ENCODE measurements around the gene ACAN. TPM values are rescaled to one million over a fixed set of nuclear protein-coding genes. Genes with fewer than 3 reads are reported as not detected.

The ACAN gene
- 0.14 to 0.21 TPM (median 0.20 TPM) in 5 replicates for total RNA-seq (2022; extraction: Qiagen RNA extraction; ENCODE audit: low read depth)

DNA sequence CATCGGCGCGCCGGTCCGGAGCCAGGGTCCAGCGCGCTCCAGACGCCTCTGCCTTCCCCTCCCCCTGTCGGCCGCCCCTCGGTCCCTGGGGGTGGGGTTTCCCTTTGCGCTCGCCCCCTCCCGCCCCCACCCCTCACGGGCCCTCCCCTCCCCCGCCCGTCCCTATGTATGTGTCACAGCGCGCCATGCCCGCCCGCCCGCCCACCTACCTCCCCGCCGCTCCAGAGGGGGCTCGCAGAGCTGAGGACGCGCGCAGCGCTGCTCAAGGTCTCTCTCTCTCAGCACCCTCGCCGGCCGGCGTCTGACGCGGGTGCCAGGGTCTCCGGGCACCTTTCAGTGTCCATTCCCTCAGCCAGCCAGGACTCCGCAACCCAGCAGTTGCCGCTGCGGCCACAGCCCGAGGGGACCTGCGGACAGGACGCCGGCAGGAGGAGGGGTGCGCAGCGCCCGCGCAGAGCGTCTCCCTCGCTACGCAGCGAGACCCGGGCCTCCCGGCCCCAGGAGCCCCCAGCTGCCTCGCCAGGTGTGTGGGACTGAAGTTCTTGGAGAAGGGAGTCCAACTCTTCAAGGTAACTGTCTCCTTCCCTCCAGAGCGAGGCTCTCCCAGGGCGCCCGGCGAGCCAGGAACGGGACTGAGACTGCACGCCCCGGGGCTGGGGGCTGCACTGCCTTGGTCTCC, at the start of gene ACAN:
TSS of gene ACAN (plus strand) at position 196 of the 679 bp plus-strand sequence. CDS start 32,771 bp downstream, outside the sequence.

DNA sequence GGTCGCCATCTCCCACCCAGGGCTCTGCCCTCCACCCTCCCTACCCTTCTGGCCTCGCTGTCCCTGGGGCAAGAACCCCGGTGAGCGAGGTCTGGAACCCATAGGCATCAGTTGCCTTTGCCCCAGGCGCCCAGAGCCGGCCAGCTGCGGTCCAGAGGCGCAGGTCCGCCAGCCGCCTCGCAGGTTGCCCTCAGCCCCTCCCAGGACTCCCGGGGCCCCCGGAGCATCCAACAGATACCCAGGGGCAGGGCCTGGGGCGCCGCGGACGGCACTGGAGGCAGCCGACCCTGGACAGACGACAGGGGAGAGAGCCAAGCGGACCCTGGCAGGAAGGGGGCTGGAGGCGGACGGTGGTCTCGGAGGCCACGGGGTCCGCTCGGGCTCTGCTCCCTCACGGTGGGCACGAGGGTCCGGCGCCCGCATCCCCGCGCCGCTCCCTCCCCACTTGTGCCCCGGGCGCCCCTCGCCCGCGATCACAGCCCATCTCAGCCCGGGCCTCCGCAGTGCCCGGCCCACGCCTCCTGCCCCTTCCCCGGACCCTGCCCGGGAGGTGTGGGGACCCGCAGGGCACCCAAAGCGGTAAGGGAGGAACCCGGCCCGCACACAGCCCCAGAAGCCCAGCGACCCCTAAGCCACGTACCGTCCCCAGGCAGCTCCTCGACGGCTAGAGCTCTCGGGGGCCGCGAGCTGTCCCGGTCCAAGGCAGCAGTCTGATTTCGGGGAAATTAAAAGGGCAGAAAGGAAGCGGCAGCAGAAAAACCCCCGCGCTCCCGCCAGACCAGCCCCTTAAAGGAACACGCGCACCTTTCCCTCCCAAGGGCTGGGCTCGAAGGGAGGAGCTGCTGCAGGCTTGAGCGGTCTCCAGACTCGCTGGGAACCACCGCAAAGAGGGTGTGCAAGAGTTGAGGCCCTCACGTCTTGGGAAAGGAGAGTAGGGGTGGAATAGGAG, 91.9 kb downstream of the ACAN start, which contains the start of gene HAPLN3:
TSS of gene HAPLN3 (minus strand) at position 726 of the 949 bp plus-strand sequence. CDS start 8,246 bp downstream, outside the sequence.

DNA sequence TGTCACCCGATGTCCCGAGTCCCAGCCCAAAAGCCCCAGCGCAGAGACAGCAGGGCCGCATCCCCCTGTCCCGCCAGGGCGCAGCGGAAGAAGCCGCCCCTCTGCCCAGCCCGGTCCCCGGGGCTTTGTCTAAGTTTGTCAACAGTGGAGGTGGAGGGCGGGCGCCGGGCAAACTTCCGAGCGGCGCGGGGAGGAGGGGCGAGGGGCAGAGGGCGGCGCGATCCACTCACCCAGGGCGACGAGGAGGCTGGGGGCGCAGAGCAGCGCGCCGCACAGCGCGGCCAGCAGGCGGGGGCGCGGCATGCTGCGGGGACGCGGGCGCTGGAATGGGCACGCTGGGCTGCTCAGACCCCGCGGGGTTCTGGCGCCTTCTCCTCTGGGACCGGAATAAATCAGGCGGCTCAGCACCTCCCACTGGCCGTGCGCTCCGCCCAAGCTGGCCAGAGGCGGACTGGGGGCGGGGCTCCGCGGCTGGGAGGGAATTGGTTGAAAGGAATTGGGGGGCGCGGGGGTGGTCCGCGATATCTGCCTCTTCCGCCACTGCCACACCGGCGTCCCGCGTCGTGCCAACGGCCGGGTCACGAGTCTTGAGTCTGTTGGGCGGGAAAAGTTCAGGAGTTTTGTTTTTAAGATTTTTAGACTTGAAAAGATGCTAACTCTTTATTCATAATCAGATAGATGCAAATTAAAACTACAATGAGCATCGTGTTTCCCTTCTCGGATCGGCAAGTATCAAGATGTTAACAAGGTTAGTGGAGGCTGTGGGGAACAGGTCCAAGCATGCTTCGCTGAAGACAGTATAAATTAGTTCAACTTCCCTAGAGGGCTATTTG, 110.0 kb downstream of the ACAN start, which contains the start of gene MFGE8:
TSS of gene MFGE8 (minus strand) at position 363 of the 833 bp plus-strand sequence. CDS start at position 303, 60 bp downstream.

Other genes with a start within 250 kb of the ACAN start
- 76.6 to 94.3 TPM (median 88.9 TPM) in 5 replicates for gene AEN, start 182.1 kb upstream of the ACAN start, total RNA-seq (2022; extraction: Qiagen RNA extraction; ENCODE audit: low read depth)
- 33.2 to 45.0 TPM (median 38.8 TPM) in 5 replicates for gene ISG20, start 164.4 kb upstream of the ACAN start, total RNA-seq (2022; extraction: Qiagen RNA extraction; ENCODE audit: low read depth)
- 26.9 to 34.6 TPM (median 30.0 TPM) in 5 replicates for gene HAPLN3, start 92.1 kb downstream of the ACAN start, total RNA-seq (2022; extraction: Qiagen RNA extraction; ENCODE audit: low read depth)
- gene MFGE8, start 109.9 kb downstream of the ACAN start, total RNA-seq (2022; extraction: Qiagen RNA extraction; ENCODE audit: low read depth): 295 to 376 TPM (median 306 TPM) in 5 replicates